ENCODE measurements around the gene MEDAG.

GRCh38 chr13:30965380-30965779, 59.3 kb downstream of the MEDAG start:
- TF ChIP-seq CTCF (IDR thresholded peaks at IDR 0.05; ENCODE audit: insufficient read depth, low read length) (no peak), SPI1 (IDR thresholded peaks at IDR 0.05; ENCODE audit: borderline replicate concordance, low read depth) (no peak)

Measured in HL-60 (cell line).